Right lobe of liver (tissue), 6 donors: Measurements from ENCODE around the gene SPOCK1. TPM values are rescaled to one million over a fixed set of nuclear protein-coding genes. Genes with fewer than 3 reads are reported as not detected.

Source experiments
- ATAC-seq, 4 donors: fragments of 200-7000 bp; cut with Tn5 transposase; one replicate each; pipeline ENCODE4 v1.9.1; 2020; ENCODE audit warnings: mild to moderate bottlenecking in 4 of 4, moderate library complexity in 4 of 4
- DNase-seq, 3 donors: peaks; one replicate each; pipeline ENCODE4 v3.0.0-alpha.2; 2020
- H3K27ac ChIP-seq, 3 donors: fragments of 200-600 bp; one replicate each; pipeline ENCODE4 v1.8.0; 2022
- H3K27me3 ChIP-seq, 2 donors: fragments of 200-600 bp; one replicate each; pipeline ENCODE4 v1.8.0; 2022
- H3K36me3 ChIP-seq, 4 donors: fragments of 200-600 bp; sonication (generic) in 1 of 4; one replicate each; pipeline versions ENCODE4 v1.5.1 to v1.8.0; 2017 to 2022; ENCODE audit warnings: control low read depth in 1 of 4
- H3K4me1 ChIP-seq, 4 donors: fragments of 200-600 bp; sonication (generic) in 1 of 4; one replicate each; pipeline versions ENCODE4 v1.5.1 to v1.8.0; 2017 to 2022; ENCODE audit warnings: control low read depth in 1 of 4
- H3K4me3 ChIP-seq, 3 donors: fragments of 200-600 bp; one replicate each; pipeline ENCODE4 v1.8.0; 2022
- H3K9me3 ChIP-seq, 4 donors: fragments of 200-600 bp; sonication (generic) in 1 of 4; one replicate each; pipeline versions ENCODE4 v1.5.1 to v1.8.0; 2017 to 2022; ENCODE audit warnings: control low read depth in 1 of 4
- CTCF ChIP-seq, 4 donors: fragments of 200-600 bp in 3 of 4; fragments of 450-650 bp in 1 of 4; IDR thresholded peaks; one replicate each; pipeline versions ENCODE4 v1.5.1 to v1.8.0; 2016 to 2022; ENCODE audit warnings: antibody characterized with exemption in 4 of 4, mild to moderate bottlenecking in 2 of 4
- POLR2A ChIP-seq: fragments of 450-650 bp; IDR thresholded peaks from one replicate; pipeline ENCODE4 v1.6.1; 2017; ENCODE audit warnings: antibody characterized with exemption, mild to moderate bottlenecking
- WGBS: methylation state at CpG from one replicate; pipeline ENCODE4 v1.1.6; 2018; ENCODE audit warnings: low coverage, low lambda C conversion rate; ENCODE audit not compliant: insufficient coverage; ENCODE audit errors: missing lambda C conversion rate; 5-methylcytosine and 5-hydroxymethylcytosine counted together
- intact Hi-C, 2 donors: fragments of 100-400 bp; cut with DNase I; formaldehyde crosslinking; loops; one replicate each; pipeline versions ENCODE4 v1.11.2 to v1.14.1; 2022
- total RNA-seq, 6 experiments: library from RNA; depleted of rRNA in 2 of 6; stranded (reverse); fragments of >200 nt in 2 of 6; fragmentation: NEBNext Ultra II Directional in 3 of 6; extraction: Animal tissue kit (Norgen Biotek cat#: 25700) in 3 of 6; gene quantifications; one replicate each; pipeline versions ENCODE4 v1.1.0 to v1.2.4, GENCODE V29; 2016 to 2023
- donor health status: DM: no; HTN: yes; CAD: no.
- donor health status: DM: no; HTN: no; CAD: no.
- donor health status: DM: no; HTN: no; CAD: no.
- donor health status: DM: no; HTN: yes; CAD: no.
- donor health status: DM: no; HTN: yes; CAD: no.

Gene SPOCK1
- total RNA-seq, 6 experiments from 2014 or later, result 0.06 to 0.86 (median 0.15) TPM; not detected in 1

- Histone ChIP-seq H3K4me3 (no peak overlapping the region), H3K4me1 (no peaks in the 10 kb centered on the region), H3K36me3 (no peaks in the 10 kb centered on the region), H3K9me3 (no peaks in the 10 kb centered on the region), H3K27me3 (no peaks in the 10 kb centered on the region), H3K27ac (no peak overlapping the region)
- intact Hi-C loops, result no loop called here
- TF ChIP-seq CTCF (IDR thresholded peaks at IDR 0.05) (no peak), POLR2A (no peak)
- DNase-seq, result no peak
- WGBS, result 0% methylated on average over 1 of the region's 1 CpG
- no peak for ATAC-seq
Measured at GRCh38 chr5:137389042-137389441, 110.1 kb downstream of the SPOCK1 start.

GRCh38 chr5:137385064-137385463, 114.1 kb downstream of the SPOCK1 start:
- H3K4me1 ChIP-seq, result no peaks in the 10 kb centered on the region
- intact Hi-C loops, result no loop called here
- ATAC-seq, result no peak
- H3K27me3 ChIP-seq, result no peaks in the 10 kb centered on the region
- H3K27ac ChIP-seq, result no peak overlapping the region
- no peaks in the 10 kb centered on the region for H3K9me3 ChIP-seq
- no peaks in the 10 kb centered on the region for H3K36me3 ChIP-seq
- no peak for DNase-seq
- WGBS, result 50% methylated on average over 1 of the region's 1 CpG
- TF ChIP-seq CTCF (IDR thresholded peaks at IDR 0.05), result no peak
- no peak for TF ChIP-seq POLR2A
- H3K4me3 ChIP-seq, result no peak overlapping the region

GRCh38 chr5:137383909-137384308, 115.2 kb downstream of the SPOCK1 start:
- no peaks in the 10 kb centered on the region for H3K9me3 ChIP-seq
- H3K36me3 ChIP-seq, result no peaks in the 10 kb centered on the region
- WGBS, result 100% methylated on average over 1 of the region's 1 CpG
- H3K4me3 ChIP-seq, result no peak overlapping the region
- H3K27me3 ChIP-seq, result no peaks in the 10 kb centered on the region
- DNase-seq, result no peak
- TF ChIP-seq POLR2A, result no peak
- H3K27ac ChIP-seq, result no peak overlapping the region
- H3K4me1 ChIP-seq, result no peaks in the 10 kb centered on the region
- intact Hi-C loops, result no loop called here
- ATAC-seq, result no peak

- Histone ChIP-seq H3K4me3 (no peak overlapping the region), H3K27ac (no peak overlapping the region), H3K27me3 (no peaks in the 10 kb centered on the region), H3K36me3 (no peaks in the 10 kb centered on the region), H3K9me3 (no peaks in the 10 kb centered on the region), H3K4me1 (no peaks in the 10 kb centered on the region)
- no peak for ATAC-seq
- WGBS, result no CpG with 5 or more reads among the region's 1 CpG
- TF ChIP-seq CTCF (IDR thresholded peaks at IDR 0.05) (no peak), POLR2A (no peak)
- intact Hi-C loops, result no loop called here
- no peak for DNase-seq
Measured at GRCh38 chr5:137381555-137381954, 117.6 kb downstream of the SPOCK1 start.

- Histone ChIP-seq H3K4me3 (no peak overlapping the region), H3K27me3 (no peaks in the 10 kb centered on the region), H3K36me3 (no peaks in the 10 kb centered on the region), H3K9me3 (no peaks in the 10 kb centered on the region), H3K27ac (no peak overlapping the region), H3K4me1 (no peaks in the 10 kb centered on the region)
- no peak for ATAC-seq
- no peak for DNase-seq
- WGBS, result 49% methylated on average over 5 of the region's 5 CpGs
- no peak for TF ChIP-seq CTCF (IDR thresholded peaks at IDR 0.05)
- no peak for TF ChIP-seq POLR2A
- intact Hi-C loops, result no loop called here
Measured at GRCh38 chr5:137379555-137380286, 119.4 kb downstream of the SPOCK1 start.
